WTC11 (cell line): ENCODE data around the gene EPSTI1. TPM values are rescaled to one million over a fixed set of nuclear protein-coding genes. Genes with fewer than 3 reads are reported as not detected.

Source experiments
- ATAC-seq: fragments of 200-7000 bp; cut with Tn5 transposase; 2 replicates; pipeline ENCODE4 v1.10.0; 2021; ENCODE audit warnings: mild to moderate bottlenecking, moderate library complexity
- CTCF ChIA-PET: fragments of 300-600 bp; sonication (Branson Sonifier 250); formaldehyde crosslinking; loops from one replicate; lab custom pipeline; 2021; ENCODE audit warnings: antibody characterized with exemption; lab: Charles Lee
- POLR2A ChIA-PET: fragments of 350-600 bp; sonication (Branson Sonifier 250); formaldehyde crosslinking; loops from one replicate; lab custom pipeline; 2021; ENCODE audit warnings: antibody characterized with exemption; lab: Charles Lee
- DNase-seq: peaks from one replicate; pipeline ENCODE4 v3.0.0; 2021; ENCODE audit warnings: low spot score
- H3K27ac Mint-ChIP-seq: 2 replicates; pipeline ENCODE4 v1.8.0; 2021; ENCODE audit warnings: mixed read lengths
- H3K27me3 Mint-ChIP-seq: 2 replicates; pipeline ENCODE4 v1.8.0; 2021; ENCODE audit warnings: low read depth, mild to moderate bottlenecking, moderate library complexity, mixed read lengths
- H3K36me3 Mint-ChIP-seq: 2 replicates; pipeline ENCODE4 v1.8.0; 2021; ENCODE audit warnings: mixed read lengths
- H3K4me1 Mint-ChIP-seq: 2 replicates; pipeline ENCODE4 v1.8.0; 2022; ENCODE audit warnings: mixed read lengths
- H3K4me3 Mint-ChIP-seq: 2 replicates; pipeline ENCODE4 v1.8.0; 2021; ENCODE audit warnings: mild to moderate bottlenecking, moderate library complexity, mixed read lengths
- H3K9me3 Mint-ChIP-seq: 2 replicates; pipeline ENCODE4 v1.8.0; 2021; ENCODE audit warnings: mixed read lengths
- AFF4 ChIP-seq: sonication (generic); formaldehyde crosslinking; IDR thresholded peaks from 2 replicates; pipeline ENCODE4 v1.8.1; 2023; ENCODE audit warnings: mild to moderate bottlenecking, missing genetic modification reagents, borderline replicate concordance
- E2F5 ChIP-seq: sonication (generic); formaldehyde crosslinking; IDR thresholded peaks from 2 replicates; pipeline ENCODE4 v1.8.1; 2022; ENCODE audit warnings: mild to moderate bottlenecking, moderate library complexity, missing genetic modification reagents
- ELF4 ChIP-seq: sonication (generic); formaldehyde crosslinking; IDR thresholded peaks from 2 replicates; pipeline ENCODE4 v1.8.1; 2022; ENCODE audit warnings: low read depth, mild to moderate bottlenecking, moderate library complexity, missing genetic modification reagents
- EMX1 ChIP-seq: fragments of 250-450 bp; sonication (Bioruptor Pico); IDR thresholded peaks from 2 replicates; pipeline ENCODE4 v1.8.0; 2021; ENCODE audit warnings: mild to moderate bottlenecking
- GABPB1 ChIP-seq: sonication (generic); formaldehyde crosslinking; IDR thresholded peaks from 2 replicates; pipeline ENCODE4 v1.8.1; 2023; ENCODE audit warnings: mild to moderate bottlenecking, missing genetic modification reagents
- GTF2I ChIP-seq: fragments of 250-450 bp; sonication (Bioruptor Pico); conservative IDR thresholded peaks from 2 replicates; pipeline ENCODE4 v1.4.0; 2021; ENCODE audit warnings: mild to moderate bottlenecking
- NFATC4 ChIP-seq: fragments of 250-450 bp; sonication (Bioruptor Pico); IDR thresholded peaks from 2 replicates; pipeline ENCODE4 v1.9.0; 2021; ENCODE audit warnings: mild to moderate bottlenecking
- PRRX2 ChIP-seq: fragments of 250-450 bp; sonication (Bioruptor Pico); IDR thresholded peaks from 2 replicates; pipeline ENCODE4 v1.8.0; 2021; ENCODE audit warnings: mild to moderate bottlenecking
- RORB ChIP-seq: fragments of 250-450 bp; sonication (Bioruptor Pico); IDR thresholded peaks from 2 replicates; pipeline ENCODE4 v1.9.0; 2021; ENCODE audit warnings: mild to moderate bottlenecking
- SMAD4 ChIP-seq: sonication (generic); formaldehyde crosslinking; IDR thresholded peaks from 2 replicates; pipeline ENCODE4 v1.8.0; 2022; ENCODE audit warnings: mild to moderate bottlenecking, missing genetic modification reagents
- SP1 ChIP-seq: sonication (generic); formaldehyde crosslinking; conservative IDR thresholded peaks from 2 replicates; pipeline ENCODE4 v1.8.1; 2022; ENCODE audit warnings: missing genetic modification reagents
- TEAD1 ChIP-seq: sonication (generic); formaldehyde crosslinking; IDR thresholded peaks from 2 replicates; pipeline ENCODE4 v1.8.0; 2022; ENCODE audit warnings: mild to moderate bottlenecking, missing genetic modification reagents
- TEAD4 ChIP-seq: sonication (generic); formaldehyde crosslinking; IDR thresholded peaks from 2 replicates; pipeline ENCODE4 v1.8.0; 2022; ENCODE audit warnings: mild to moderate bottlenecking, missing genetic modification reagents
- ZBTB21 ChIP-seq: sonication (generic); formaldehyde crosslinking; IDR thresholded peaks from 2 replicates; pipeline ENCODE4 v1.8.1; 2023; ENCODE audit warnings: mild to moderate bottlenecking, missing genetic modification reagents, borderline replicate concordance
- total RNA-seq: library from RNA; stranded (reverse); gene quantifications from 3 replicates; pipeline ENCODE4 v1.2.3, GENCODE V29; 2021
- TF ChIP-seq, protein P1 (sequence below): sonication (generic); formaldehyde crosslinking; IDR thresholded peaks from 2 replicates; pipeline ENCODE4 v1.8.0; 2022; ENCODE audit warnings: mild to moderate bottlenecking, missing genetic modification reagents
- TF ChIP-seq, protein P2 (sequence below): sonication (generic); formaldehyde crosslinking; IDR thresholded peaks from 2 replicates; pipeline ENCODE4 v1.8.1; 2023; ENCODE audit warnings: mild to moderate bottlenecking, missing genetic modification reagents, moderate library complexity
- TF ChIP-seq, protein P3 (sequence below): fragments of 250-450 bp; sonication (Bioruptor Pico); IDR thresholded peaks from 2 replicates; pipeline ENCODE4 v1.9.0; 2021; ENCODE audit warnings: mild to moderate bottlenecking
- TF ChIP-seq, protein P4 (sequence below): sonication (generic); formaldehyde crosslinking; IDR thresholded peaks from 2 replicates; pipeline ENCODE4 v1.8.1; 2022; ENCODE audit warnings: low read depth, mild to moderate bottlenecking, moderate library complexity, missing genetic modification reagents, borderline replicate concordance
- TF ChIP-seq, protein P5 (sequence below): sonication (generic); formaldehyde crosslinking; IDR thresholded peaks from 2 replicates; pipeline ENCODE4 v1.8.0; 2023; ENCODE audit warnings: missing genetic modification reagents, mild to moderate bottlenecking, borderline replicate concordance
- TF ChIP-seq, protein P6 (sequence below): sonication (generic); formaldehyde crosslinking; IDR thresholded peaks from 2 replicates; pipeline ENCODE4 v1.8.0; 2022; ENCODE audit warnings: mild to moderate bottlenecking, missing genetic modification reagents

EPSTI1 gene
- total RNA-seq, 1 experiment from 2014 or later, result 2.1 TPM

- ATAC-seq, result no peak
- ChIA-PET CTCF (no interaction called here), POLR2A (no interaction called here)
- Mint-ChIP-seq H3K27me3 (no peaks in the 10 kb centered on the region), H3K36me3 (no peaks in the 10 kb centered on the region), H3K27ac (no peak overlapping the region), H3K9me3 (no peaks in the 10 kb centered on the region), H3K4me1 (peaks cover 18% of the 10 kb centered on the region), H3K4me3 (no peak overlapping the region)
- no peak for DNase-seq
- TF ChIP-seq SP1 (CRISPR knock-in tag) (no peak), GABPB1 (CRISPR knock-in tag) (no peak), EMX1 (no peak), TEAD4 (CRISPR knock-in tag) (no peak), SMAD4 (CRISPR knock-in tag) (no peak), PRRX2 (CRISPR knock-in tag) (no peak), NFATC4 (CRISPR knock-in tag) (no peak), AFF4 (no peak), TEAD1 (no peak)
- TF ChIP-seq, protein P1, sequence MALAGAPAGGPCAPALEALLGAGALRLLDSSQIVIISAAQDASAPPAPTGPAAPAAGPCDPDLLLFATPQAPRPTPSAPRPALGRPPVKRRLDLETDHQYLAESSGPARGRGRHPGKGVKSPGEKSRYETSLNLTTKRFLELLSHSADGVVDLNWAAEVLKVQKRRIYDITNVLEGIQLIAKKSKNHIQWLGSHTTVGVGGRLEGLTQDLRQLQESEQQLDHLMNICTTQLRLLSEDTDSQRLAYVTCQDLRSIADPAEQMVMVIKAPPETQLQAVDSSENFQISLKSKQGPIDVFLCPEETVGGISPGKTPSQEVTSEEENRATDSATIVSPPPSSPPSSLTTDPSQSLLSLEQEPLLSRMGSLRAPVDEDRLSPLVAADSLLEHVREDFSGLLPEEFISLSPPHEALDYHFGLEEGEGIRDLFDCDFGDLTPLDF, result no peak
- TF ChIP-seq, protein P2, sequence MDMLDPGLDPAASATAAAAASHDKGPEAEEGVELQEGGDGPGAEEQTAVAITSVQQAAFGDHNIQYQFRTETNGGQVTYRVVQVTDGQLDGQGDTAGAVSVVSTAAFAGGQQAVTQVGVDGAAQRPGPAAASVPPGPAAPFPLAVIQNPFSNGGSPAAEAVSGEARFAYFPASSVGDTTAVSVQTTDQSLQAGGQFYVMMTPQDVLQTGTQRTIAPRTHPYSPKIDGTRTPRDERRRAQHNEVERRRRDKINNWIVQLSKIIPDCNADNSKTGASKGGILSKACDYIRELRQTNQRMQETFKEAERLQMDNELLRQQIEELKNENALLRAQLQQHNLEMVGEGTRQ, result no peak
- TF ChIP-seq, protein P3, sequence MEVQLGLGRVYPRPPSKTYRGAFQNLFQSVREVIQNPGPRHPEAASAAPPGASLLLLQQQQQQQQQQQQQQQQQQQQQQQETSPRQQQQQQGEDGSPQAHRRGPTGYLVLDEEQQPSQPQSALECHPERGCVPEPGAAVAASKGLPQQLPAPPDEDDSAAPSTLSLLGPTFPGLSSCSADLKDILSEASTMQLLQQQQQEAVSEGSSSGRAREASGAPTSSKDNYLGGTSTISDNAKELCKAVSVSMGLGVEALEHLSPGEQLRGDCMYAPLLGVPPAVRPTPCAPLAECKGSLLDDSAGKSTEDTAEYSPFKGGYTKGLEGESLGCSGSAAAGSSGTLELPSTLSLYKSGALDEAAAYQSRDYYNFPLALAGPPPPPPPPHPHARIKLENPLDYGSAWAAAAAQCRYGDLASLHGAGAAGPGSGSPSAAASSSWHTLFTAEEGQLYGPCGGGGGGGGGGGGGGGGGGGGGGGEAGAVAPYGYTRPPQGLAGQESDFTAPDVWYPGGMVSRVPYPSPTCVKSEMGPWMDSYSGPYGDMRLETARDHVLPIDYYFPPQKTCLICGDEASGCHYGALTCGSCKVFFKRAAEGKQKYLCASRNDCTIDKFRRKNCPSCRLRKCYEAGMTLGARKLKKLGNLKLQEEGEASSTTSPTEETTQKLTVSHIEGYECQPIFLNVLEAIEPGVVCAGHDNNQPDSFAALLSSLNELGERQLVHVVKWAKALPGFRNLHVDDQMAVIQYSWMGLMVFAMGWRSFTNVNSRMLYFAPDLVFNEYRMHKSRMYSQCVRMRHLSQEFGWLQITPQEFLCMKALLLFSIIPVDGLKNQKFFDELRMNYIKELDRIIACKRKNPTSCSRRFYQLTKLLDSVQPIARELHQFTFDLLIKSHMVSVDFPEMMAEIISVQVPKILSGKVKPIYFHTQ, result no peak
- TF ChIP-seq, protein P4, sequence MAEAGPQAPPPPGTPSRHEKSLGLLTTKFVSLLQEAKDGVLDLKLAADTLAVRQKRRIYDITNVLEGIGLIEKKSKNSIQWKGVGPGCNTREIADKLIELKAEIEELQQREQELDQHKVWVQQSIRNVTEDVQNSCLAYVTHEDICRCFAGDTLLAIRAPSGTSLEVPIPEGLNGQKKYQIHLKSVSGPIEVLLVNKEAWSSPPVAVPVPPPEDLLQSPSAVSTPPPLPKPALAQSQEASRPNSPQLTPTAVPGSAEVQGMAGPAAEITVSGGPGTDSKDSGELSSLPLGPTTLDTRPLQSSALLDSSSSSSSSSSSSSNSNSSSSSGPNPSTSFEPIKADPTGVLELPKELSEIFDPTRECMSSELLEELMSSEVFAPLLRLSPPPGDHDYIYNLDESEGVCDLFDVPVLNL (CRISPR knock-in tag), result no peak
Observed at GRCh38 chr13:43005460-43006236, 13.6 kb upstream of the EPSTI1 start.

DNA sequence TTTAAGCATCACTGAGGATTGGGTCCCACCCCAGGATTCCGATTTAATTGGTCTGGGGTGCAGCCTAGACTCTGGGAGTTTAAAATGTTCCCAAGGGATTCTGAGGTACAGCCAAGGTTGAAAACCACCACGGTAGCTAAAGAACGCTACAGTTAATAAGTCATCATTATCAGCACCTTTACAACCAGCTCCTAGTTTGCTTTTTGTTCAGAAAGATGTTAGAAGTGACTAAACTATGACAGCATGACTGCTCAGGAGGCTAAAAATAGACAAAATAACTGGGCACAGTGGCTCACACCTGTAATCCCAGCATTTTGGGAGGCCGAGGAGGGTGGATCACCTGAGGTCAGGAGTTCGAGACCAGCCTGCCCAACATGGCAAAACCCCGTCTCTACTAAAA lies 11.7 kb upstream of the EPSTI1 start:
- H3K9me3 Mint-ChIP-seq, result no peaks in the 10 kb centered on the region
- H3K4me1 Mint-ChIP-seq, result peaks cover 18% of the 10 kb centered on the region
- CTCF ChIA-PET, result no interaction called here
- ATAC-seq (no peak), DNase-seq (no peak)
- no peak overlapping the region for H3K4me3 Mint-ChIP-seq
- no peak overlapping the region for H3K27ac Mint-ChIP-seq
- POLR2A ChIA-PET, result no interaction called here
- H3K36me3 Mint-ChIP-seq, result no peaks in the 10 kb centered on the region
- no peaks in the 10 kb centered on the region for H3K27me3 Mint-ChIP-seq
- TF ChIP-seq RORB (CRISPR knock-in tag) (no peak), SMAD4 (CRISPR knock-in tag) (no peak), GTF2I (CRISPR knock-in tag) (no peak), ELF4 (CRISPR knock-in tag) (no peak), E2F5 (no peak), ZBTB21 (CRISPR knock-in tag) (no peak)
- TF ChIP-seq, protein P5, sequence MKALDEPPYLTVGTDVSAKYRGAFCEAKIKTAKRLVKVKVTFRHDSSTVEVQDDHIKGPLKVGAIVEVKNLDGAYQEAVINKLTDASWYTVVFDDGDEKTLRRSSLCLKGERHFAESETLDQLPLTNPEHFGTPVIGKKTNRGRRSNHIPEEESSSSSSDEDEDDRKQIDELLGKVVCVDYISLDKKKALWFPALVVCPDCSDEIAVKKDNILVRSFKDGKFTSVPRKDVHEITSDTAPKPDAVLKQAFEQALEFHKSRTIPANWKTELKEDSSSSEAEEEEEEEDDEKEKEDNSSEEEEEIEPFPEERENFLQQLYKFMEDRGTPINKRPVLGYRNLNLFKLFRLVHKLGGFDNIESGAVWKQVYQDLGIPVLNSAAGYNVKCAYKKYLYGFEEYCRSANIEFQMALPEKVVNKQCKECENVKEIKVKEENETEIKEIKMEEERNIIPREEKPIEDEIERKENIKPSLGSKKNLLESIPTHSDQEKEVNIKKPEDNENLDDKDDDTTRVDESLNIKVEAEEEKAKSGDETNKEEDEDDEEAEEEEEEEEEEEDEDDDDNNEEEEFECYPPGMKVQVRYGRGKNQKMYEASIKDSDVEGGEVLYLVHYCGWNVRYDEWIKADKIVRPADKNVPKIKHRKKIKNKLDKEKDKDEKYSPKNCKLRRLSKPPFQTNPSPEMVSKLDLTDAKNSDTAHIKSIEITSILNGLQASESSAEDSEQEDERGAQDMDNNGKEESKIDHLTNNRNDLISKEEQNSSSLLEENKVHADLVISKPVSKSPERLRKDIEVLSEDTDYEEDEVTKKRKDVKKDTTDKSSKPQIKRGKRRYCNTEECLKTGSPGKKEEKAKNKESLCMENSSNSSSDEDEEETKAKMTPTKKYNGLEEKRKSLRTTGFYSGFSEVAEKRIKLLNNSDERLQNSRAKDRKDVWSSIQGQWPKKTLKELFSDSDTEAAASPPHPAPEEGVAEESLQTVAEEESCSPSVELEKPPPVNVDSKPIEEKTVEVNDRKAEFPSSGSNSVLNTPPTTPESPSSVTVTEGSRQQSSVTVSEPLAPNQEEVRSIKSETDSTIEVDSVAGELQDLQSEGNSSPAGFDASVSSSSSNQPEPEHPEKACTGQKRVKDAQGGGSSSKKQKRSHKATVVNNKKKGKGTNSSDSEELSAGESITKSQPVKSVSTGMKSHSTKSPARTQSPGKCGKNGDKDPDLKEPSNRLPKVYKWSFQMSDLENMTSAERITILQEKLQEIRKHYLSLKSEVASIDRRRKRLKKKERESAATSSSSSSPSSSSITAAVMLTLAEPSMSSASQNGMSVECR (CRISPR knock-in tag), result no peak
- TF ChIP-seq, protein P6, sequence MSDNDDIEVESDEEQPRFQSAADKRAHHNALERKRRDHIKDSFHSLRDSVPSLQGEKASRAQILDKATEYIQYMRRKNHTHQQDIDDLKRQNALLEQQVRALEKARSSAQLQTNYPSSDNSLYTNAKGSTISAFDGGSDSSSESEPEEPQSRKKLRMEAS (CRISPR knock-in tag), result no peak
